ENCODE data around the gene ALDH3A2. TPM values are rescaled to one million over a fixed set of nuclear protein-coding genes. Genes with fewer than 3 reads are reported as not detected.
"Not testable (repeated sequence)": the region's sequence is repeated elsewhere in the genome, so short reads cannot be mapped to it uniquely, and the experiment has no call there.

Gene ALDH3A2
- total RNA-seq, 2 experiments from 2014 or later, result 29.7 to 41.1 TPM

- Histone ChIP-seq H3K36me3 (ENCODE audit: insufficient read depth, low read length) (peaks cover 60% of the 10 kb centered on the region), H3K4me2 (ENCODE audit: low read length) (no peak overlapping the region), H3K9me2 (ENCODE audit: insufficient read depth, low read length) (no peaks in the 10 kb centered on the region), H3K27ac (ENCODE audit: low read depth, low read length, poor library complexity, severe bottlenecking) (no peak overlapping the region), H2AFZ (ENCODE audit: low read length) (no peak overlapping the region), H3K4me3 (ENCODE audit: low read depth, low read length, poor library complexity, severe bottlenecking) (no peak overlapping the region), H4K20me1 (ENCODE audit: insufficient read depth, low read length) (no peaks in the 10 kb centered on the region), H3K4me1 (ENCODE audit: insufficient read depth, low read length, poor library complexity, severe bottlenecking) (no peaks in the 10 kb centered on the region), H3K79me2 (ENCODE audit: insufficient read depth, low read depth, low read length) (no peaks in the 10 kb centered on the region), H3K9me3 (ENCODE audit: low read length) (no peaks in the 10 kb centered on the region)
- no TSS peak for BruUV-seq (replicated peaks)
- no peak for TF ChIP-seq EZH2phosphoT487 (IDR thresholded peaks at IDR 0.05; ENCODE audit: borderline replicate concordance, low read depth, low read length)
- no peak for TF ChIP-seq CTCF (conservative IDR thresholded peaks at IDR 0.05; ENCODE audit: low read length)
- ChIA-PET CTCF (ENCODE audit: unreplicated experiment) (no interaction called here), POLR2A (interaction anchor here (0.8 kb wide), 1 partner anchor 19 kb away, joined by 4 read pairs; no protein-coding TSS in a partner anchor)
- intact Hi-C loops (cut with micrococcal nuclease; ENCODE audit: unreplicated experiment), result no loop called here
- DNase-seq (ENCODE audit: low spot score), result no peak
Observed at GRCh38 chr17:19664821-19665181, 16.2 kb downstream of the ALDH3A2 start.

DNA sequence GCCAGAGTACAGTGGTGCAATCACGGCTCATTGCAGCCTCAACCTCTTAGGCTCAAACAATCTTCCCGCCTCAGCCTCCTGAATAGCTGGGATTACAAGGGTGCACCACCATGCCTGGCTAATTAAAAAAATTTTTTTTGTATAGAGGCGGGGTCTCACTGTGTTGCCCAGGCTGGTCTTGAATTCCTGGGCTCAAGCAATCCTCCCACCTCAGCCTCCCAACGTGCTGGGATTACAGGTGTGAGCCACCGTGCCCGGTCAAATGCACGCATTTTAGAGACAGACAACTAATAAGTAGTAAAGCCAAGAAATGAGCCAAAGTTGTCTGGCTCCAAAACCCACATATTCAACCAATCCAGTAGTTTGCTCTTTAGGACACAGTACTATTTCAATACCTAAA lies 21.1 kb downstream of the ALDH3A2 start:
- H3K79me2 ChIP-seq (ENCODE audit: insufficient read depth, low read depth, low read length); DNase-seq (ENCODE audit: low spot score); H3K27ac ChIP-seq (ENCODE audit: low read depth, low read length, poor library complexity, severe bottlenecking); H2AFZ ChIP-seq (ENCODE audit: low read length); POLR2A ChIA-PET; H3K4me2 ChIP-seq (ENCODE audit: low read length); H3K9me2 ChIP-seq (ENCODE audit: insufficient read depth, low read length); H4K20me1 ChIP-seq (ENCODE audit: insufficient read depth, low read length); CTCF ChIA-PET (ENCODE audit: unreplicated experiment); H3K9me3 ChIP-seq (ENCODE audit: low read length); H3K4me3 ChIP-seq (ENCODE audit: low read depth, low read length, poor library complexity, severe bottlenecking); H3K4me1 ChIP-seq (ENCODE audit: insufficient read depth, low read length, poor library complexity, severe bottlenecking); BruUV-seq (replicated peaks): not testable (repeated sequence)
- intact Hi-C loops (cut with micrococcal nuclease; ENCODE audit: unreplicated experiment), result loop anchor here (1.0 kb wide), 1 partner anchor 13 kb away; no protein-coding TSS in a partner anchor
- peaks cover 55% of the 10 kb centered on the region for H3K36me3 ChIP-seq (ENCODE audit: insufficient read depth, low read length)

GRCh38 chr17:19670908-19671307 lies 22.4 kb downstream of the ALDH3A2 start:
- no peak overlapping the region for H3K4me2 ChIP-seq (ENCODE audit: low read length)
- peaks cover 48% of the 10 kb centered on the region for H3K36me3 ChIP-seq (ENCODE audit: insufficient read depth, low read length)
- H3K79me2 ChIP-seq (ENCODE audit: insufficient read depth, low read depth, low read length), result no peaks in the 10 kb centered on the region
- no peak for TF ChIP-seq EZH2phosphoT487 (IDR thresholded peaks at IDR 0.05; ENCODE audit: borderline replicate concordance, low read depth, low read length)
- TF ChIP-seq CTCF (conservative IDR thresholded peaks at IDR 0.05; ENCODE audit: low read length), result no peak
- H4K20me1 ChIP-seq (ENCODE audit: insufficient read depth, low read length), result no peaks in the 10 kb centered on the region
- ChIA-PET CTCF (ENCODE audit: unreplicated experiment) (no interaction called here), POLR2A (interaction anchor here (0.7 to 1.7 kb wide), 2 partner anchors 11 to 208 kb away, joined by 3 to 4 read pairs; no protein-coding TSS in a partner anchor)
- BruUV-seq (replicated peaks), result no TSS peak
- no peak overlapping the region for H3K4me3 ChIP-seq (ENCODE audit: low read depth, low read length, poor library complexity, severe bottlenecking)
- H3K9me2 ChIP-seq (ENCODE audit: insufficient read depth, low read length), result no peaks in the 10 kb centered on the region
- intact Hi-C loops (cut with micrococcal nuclease; ENCODE audit: unreplicated experiment), result loop anchor here (1.0 kb wide), 1 partner anchor 11 kb away; no protein-coding TSS in a partner anchor
- no peaks in the 10 kb centered on the region for H3K4me1 ChIP-seq (ENCODE audit: insufficient read depth, low read length, poor library complexity, severe bottlenecking)
- H3K27ac ChIP-seq (ENCODE audit: low read depth, low read length, poor library complexity, severe bottlenecking), result no peak overlapping the region
- DNase-seq (ENCODE audit: low spot score), result peak; percentile 39
- H3K9me3 ChIP-seq (ENCODE audit: low read length), result no peaks in the 10 kb centered on the region
- no peak overlapping the region for H2AFZ ChIP-seq (ENCODE audit: low read length)
